Islet of Langerhans (tissue), 1 donor: ENCODE data around the gene LRRC57.

Source experiments
- FAIRE-seq: peaks from one replicate; lab custom pipeline; 2011; peaks lifted over from hg19 to GRCh38; lab: Jason Lieb, UNC

LRRC57 gene

GRCh38 chr15:42490671-42491538 is 57.7 kb downstream of the LRRC57 start, which contains the start of gene ZNF106:
Gene ZNF106, minus strand, starts transcription at chr15:42491141. Its CDS starts 18,852 bp downstream, at chr15:42472289.
- FAIRE-seq = peak; percentile 86

- FAIRE-seq = no peak
These were observed 58.3 kb downstream of the LRRC57 start for GRCh38 chr15:42490291-42490670.
